GM18505 (cell line): ENCODE results near the gene LBP.
"Not testable (repeated sequence)": the region's sequence is repeated elsewhere in the genome, so short reads cannot be mapped to it uniquely, and the experiment has no call there.

Experiments used
- ATAC-seq: cut with Tn5 transposase; IDR thresholded peaks from one replicate; pipeline ENCODE4 v1.9.1; 2021; ENCODE audit not compliant: unreplicated experiment
- POLR2A ChIP-seq: IDR thresholded peaks from 4 replicates; pipeline ENCODE4 v1.6.1; 2011; ENCODE audit warnings: borderline replicate concordance; ENCODE audit not compliant: insufficient read depth, insufficient read length; ENCODE audit errors: extremely low read depth

Gene LBP

DNA sequence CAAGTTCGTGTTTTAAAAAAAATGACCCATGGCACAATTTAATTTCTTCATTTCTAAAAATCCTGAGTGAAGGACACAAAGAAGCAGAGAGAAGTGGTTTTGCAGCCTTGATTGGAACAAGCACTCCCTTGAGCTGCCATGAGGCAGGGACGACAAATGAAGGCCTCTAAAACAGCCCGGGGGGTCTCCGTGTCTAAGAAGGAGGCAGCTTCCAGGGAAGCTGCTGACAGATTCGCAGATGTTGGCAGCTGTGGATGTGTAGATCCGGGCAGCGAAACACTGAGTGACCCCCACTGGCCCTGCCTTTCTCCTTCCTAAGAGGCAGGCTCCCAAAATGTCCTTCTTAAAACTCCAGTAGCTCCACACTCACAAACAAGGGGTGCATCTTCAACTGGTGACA, 9.6 kb upstream of the LBP start:
- no peak for ATAC-seq
- TF ChIP-seq POLR2A = no peak

DNA sequence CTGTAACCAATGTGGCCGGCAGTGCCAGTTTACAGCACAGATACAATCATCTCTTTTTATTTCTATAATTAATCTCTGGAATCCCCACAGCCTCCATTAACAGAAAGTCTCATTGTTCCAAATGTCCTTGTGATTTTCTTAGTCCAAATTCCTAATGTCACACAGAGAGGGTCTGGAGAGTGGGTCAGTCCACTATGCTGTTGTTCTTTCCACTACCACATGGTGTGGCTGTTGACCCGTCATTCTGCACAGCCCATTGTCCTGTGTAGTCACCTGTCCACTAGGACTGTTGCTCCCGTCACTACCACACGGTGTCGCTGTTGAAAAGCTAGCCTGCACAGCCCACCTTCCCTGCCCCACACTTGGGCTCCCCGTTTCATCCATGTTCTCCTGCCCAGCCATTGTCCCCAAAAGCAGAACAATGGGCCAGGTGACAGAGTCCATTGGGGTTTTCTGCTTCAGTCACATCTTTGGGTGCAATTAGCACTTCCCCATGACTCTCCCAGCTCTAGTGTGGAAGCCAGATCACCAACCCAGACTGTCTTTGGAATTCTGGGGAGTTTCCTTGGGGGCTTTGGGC, 8.6 kb upstream of the LBP start:
- no peak for ATAC-seq
- no peak for TF ChIP-seq POLR2A

GRCh38 chr20:38338849-38339520, 7.3 kb upstream of the LBP start:
- no peak for TF ChIP-seq POLR2A
- ATAC-seq = no peak

DNA sequence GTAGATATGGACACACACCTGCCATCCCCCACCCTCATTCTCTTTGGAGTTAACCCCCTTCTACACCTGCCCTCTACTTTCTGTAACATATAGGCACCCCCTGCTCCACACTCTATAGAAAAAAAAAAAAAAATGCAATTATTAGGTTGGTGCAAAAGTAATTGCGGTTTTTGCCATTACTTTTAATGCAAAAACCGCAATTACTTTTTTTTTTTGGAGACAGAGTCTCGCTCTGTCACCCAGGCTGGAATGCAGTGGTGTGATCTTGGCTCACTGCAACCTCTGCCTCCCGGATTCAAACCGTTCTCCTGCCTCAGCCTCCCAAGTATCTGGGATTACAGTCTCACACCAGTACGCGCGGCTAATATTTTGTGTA, 6.8 kb upstream of the LBP start:
- not testable (repeated sequence) for ATAC-seq

- ATAC-seq = no peak
- TF ChIP-seq POLR2A = no peak
These were observed 6.3 kb upstream of the LBP start for GRCh38 chr20:38339997-38340396.

- no peak for TF ChIP-seq POLR2A
- ATAC-seq = no peak
These were observed 5.6 kb upstream of the LBP start for GRCh38 chr20:38340693-38341092.

- no peak for ATAC-seq
- TF ChIP-seq POLR2A = no peak
These were observed 4.1 kb upstream of the LBP start for GRCh38 chr20:38342216-38342615.

DNA sequence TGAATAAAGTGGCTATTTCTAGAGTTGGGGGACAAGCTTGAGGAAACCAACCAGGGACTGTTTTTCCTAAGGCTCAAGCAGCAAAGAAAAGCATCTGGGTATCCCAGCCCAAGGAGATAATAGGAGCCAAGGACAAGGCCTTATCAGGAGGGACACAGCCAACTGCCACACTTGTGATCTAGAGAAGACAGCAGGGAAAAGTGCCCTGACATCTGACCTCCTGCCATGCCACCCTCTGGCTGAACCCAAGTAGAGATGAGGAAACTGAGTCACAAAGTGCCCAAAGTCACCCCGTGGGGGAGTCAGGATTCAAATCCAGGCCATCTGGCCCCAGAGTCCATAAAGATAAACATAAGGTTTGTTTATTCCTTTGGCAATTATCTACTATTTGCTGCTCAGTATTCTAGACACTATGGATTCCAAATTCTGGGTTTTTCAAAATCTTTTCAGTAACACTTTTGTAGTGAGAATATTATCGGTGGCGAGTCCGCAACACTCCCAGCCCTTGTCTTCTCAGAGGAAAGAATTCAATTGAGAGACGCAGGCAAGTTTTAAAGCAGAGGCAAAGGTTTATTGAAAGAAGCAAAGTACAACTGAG, 3.5 kb upstream of the LBP start:
- ATAC-seq = no peak
- TF ChIP-seq POLR2A = no peak

DNA sequence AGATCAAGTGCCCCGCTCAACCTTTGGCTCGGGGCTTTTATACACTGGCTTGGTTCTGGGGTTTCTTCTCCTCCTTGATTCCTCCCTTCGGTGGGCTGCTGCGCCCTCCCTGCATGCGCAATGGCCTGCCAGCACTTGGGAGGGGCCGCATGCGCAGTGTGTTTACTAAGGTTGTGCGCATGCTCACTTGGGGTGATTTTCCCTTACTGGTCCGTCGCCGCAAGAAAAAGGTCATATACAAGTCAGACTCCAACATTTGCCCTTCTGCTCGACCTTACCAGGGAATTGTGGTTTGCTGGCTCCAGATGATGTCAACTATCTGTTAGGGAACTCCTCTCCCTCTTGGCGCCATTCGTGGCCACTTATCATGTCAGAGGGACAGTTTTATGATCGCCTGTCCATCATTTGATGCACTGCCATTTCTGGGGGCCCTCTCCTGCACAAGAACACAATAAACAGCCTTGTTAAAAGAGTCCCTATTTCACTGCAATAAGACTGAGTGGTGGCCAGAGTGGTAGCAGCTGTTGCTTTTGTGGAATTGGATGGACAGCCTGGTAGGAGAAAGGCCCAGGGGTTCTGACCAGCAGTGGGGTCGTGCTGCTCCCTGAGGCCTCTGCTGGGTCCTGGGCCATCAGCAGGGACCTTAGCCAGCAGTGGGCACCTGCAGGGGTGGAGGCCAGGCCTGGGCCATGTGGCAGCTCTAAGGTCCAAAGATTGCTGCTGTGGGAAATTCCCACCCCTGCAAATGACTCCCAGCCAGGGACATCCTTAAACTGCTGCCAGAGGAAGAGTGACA, 2.8 kb upstream of the LBP start:
- ATAC-seq = no peak
- no peak for TF ChIP-seq POLR2A

DNA sequence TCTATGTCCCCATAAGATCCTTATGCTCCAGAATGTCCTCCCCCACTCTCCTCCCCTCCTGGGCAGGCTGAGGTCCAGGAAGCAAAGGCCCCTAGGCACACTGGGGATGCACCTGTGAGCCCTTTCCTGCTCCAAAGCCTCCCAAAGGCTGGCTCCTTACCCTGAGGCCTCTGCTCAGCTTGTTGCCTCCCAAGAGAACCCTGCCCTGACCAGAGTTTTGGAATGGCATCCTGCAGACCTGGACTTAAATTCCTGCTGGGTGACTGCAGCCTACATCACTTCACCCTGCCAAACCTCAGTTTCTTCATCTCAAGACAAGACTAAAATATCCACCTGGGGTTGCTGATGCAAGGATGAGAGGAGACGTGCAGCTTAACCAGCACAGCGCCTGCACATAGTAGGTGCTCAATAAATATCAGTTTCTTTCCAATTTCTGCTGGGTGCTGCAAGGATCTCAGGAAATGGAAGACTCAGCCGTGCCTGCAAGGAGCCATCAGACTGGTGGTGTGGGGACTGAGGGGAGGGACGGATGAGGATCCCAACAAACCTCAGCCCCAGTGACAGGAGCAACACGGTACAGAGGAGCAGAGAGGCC, 2.1 kb upstream of the LBP start:
- ATAC-seq = no peak
- TF ChIP-seq POLR2A = no peak

GRCh38 chr20:38345643-38346042, 639 bp upstream of the LBP start:
- no peak for ATAC-seq
- TF ChIP-seq POLR2A = no peak

- TF ChIP-seq POLR2A = no peak
- no peak for ATAC-seq
These were observed 459 bp downstream of the LBP start for GRCh38 chr20:38346741-38347140.

DNA sequence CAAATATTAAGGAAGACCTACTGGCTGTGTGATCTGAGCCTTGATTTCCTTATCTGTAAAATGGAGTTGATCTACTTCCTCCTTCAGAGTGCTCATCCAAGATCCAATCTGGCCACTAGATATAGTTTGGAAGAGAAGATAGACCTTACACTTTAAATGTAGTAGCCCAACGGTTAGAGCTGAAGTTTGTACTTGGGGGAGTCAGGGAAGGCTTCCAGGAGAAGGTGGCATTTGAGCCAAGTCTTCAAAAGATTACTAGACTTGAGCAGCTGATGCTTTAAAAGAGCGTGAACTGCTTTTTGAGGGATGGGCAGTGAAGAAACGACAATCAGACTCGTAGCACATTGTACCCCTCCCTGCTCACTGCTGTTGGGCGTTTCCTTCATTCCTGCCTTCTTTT, 3.6 kb downstream of the LBP start:
- TF ChIP-seq POLR2A = no peak

DNA sequence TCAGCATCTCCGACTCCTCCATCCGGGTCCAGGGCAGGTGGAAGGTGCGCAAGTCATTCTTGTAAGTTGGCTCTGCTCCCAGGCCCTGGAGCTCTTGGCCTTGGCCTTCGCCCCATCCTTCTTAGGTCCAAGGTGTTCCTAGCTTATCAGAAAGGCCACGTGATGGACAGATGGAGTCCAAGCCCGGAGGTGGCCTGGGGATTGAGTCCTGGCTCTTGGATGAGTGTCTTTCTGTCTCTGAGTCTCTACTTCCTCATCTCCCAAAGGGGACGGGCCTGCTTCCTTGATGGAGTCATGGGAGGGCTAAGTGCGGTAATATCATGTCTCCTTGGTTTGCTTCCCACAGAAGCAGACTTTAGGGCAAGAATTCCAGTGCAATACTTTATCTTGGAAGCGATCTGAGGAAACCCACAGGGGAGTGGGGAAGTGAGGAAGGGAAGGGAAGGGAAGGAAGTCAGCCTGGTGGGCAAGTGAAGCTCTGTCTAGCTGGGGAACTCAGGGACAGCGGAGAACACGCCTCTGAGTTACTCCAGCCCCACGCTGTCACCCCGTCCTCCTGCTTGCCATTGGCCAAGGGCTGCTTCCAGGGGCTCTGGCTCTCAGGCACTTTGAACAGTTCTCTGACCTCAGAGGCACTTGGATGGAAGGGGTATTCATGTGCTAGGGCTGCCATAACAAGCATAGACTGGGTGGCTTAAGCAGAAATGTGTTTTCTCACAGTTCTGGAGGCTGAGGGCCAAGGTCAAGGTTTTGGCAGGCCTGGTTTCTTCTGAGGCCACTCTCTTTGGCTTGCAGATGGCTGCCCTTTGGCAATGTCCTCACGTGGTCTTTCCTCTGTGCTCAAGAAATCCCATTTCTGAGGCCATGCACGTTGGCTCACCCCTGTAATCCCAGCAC, 4.8 kb downstream of the LBP start:
- no peak for ATAC-seq
- TF ChIP-seq POLR2A = no peak

More for the DNA sequence above, 3.6 kb downstream of the LBP start:
- ATAC-seq = no peak
